HepG2 (cell line): Measurements from ENCODE around the gene DRC7. TPM values are rescaled to one million over a fixed set of nuclear protein-coding genes. Genes with fewer than 3 reads are reported as not detected.

Experiments
- ARID2 ChIP-seq: sonication (generic); formaldehyde crosslinking; IDR thresholded peaks from 2 replicates; pipeline ENCODE4 v1.8.1; 2022; ENCODE audit warnings: mild to moderate bottlenecking, missing genetic modification reagents, borderline replicate concordance
- CEBPG ChIP-seq: IDR thresholded peaks from 2 replicates; pipeline ENCODE4 v1.6.1; 2016
- ESRRA ChIP-seq: sonication (generic); formaldehyde crosslinking; IDR thresholded peaks from 2 replicates; pipeline ENCODE4 v1.5.1; 2020; ENCODE audit warnings: mild to moderate bottlenecking, low read depth, missing genetic modification reagents
- FOXA1 ChIP-seq, 2 experiments: fragments of 450-650 bp in 1 of 2; sonication (generic) in 1 of 2; formaldehyde crosslinking in 1 of 2; IDR thresholded peaks; 2 replicates each; pipeline versions ENCODE4 v1.4.0 to v1.6.1; 2016 to 2020; ENCODE audit warnings: missing genetic modification reagents in 1 of 2
- IRF1 ChIP-seq: sonication (generic); formaldehyde crosslinking; IDR thresholded peaks from 2 replicates; pipeline ENCODE4 v1.4.0; 2020; ENCODE audit warnings: low read depth, mild to moderate bottlenecking, missing genetic modification reagents
- KDM2A ChIP-seq: sonication (generic); formaldehyde crosslinking; IDR thresholded peaks from 2 replicates; pipeline ENCODE4 v1.4.0; 2020; ENCODE audit warnings: low read depth, missing genetic modification reagents, borderline replicate concordance
- LCORL ChIP-seq, 2 experiments: fragments of 450-650 bp in 1 of 2; sonication (generic) in 1 of 2; formaldehyde crosslinking in 1 of 2; IDR thresholded peaks; 2 replicates each; pipeline versions ENCODE4 v1.5.0 to v1.6.1; 2017 to 2020; ENCODE audit warnings: antibody characterized with exemption in 1 of 2, missing genetic modification reagents in 1 of 2
- NFATC3 ChIP-seq: sonication (generic); formaldehyde crosslinking; IDR thresholded peaks from 2 replicates; pipeline ENCODE4 v1.5.1; 2020; ENCODE audit warnings: mild to moderate bottlenecking, missing genetic modification reagents
- RORA ChIP-seq: sonication (generic); formaldehyde crosslinking; IDR thresholded peaks from 2 replicates; pipeline ENCODE4 v1.5.0; 2020; ENCODE audit warnings: mild to moderate bottlenecking, missing genetic modification reagents, moderate library complexity
- SAFB2 ChIP-seq: sonication (generic); formaldehyde crosslinking; IDR thresholded peaks from 2 replicates; pipeline ENCODE4 v1.5.1; 2020; ENCODE audit warnings: missing genetic modification reagents, low read depth, mild to moderate bottlenecking, borderline replicate concordance
- STAT5B ChIP-seq: sonication (generic); formaldehyde crosslinking; IDR thresholded peaks from 2 replicates; pipeline ENCODE4 v1.4.0; 2020; ENCODE audit warnings: missing genetic modification reagents
- TAF1 ChIP-seq: sonication (generic); formaldehyde crosslinking; IDR thresholded peaks from 2 replicates; pipeline ENCODE4 v1.4.0; 2020; ENCODE audit warnings: missing genetic modification reagents
- ZMYM2 ChIP-seq: sonication (generic); formaldehyde crosslinking; IDR thresholded peaks from 2 replicates; pipeline ENCODE4 v1.8.0; 2022; ENCODE audit warnings: mild to moderate bottlenecking, missing genetic modification reagents
- ZNF343 ChIP-seq: sonication (generic); formaldehyde crosslinking; IDR thresholded peaks from 2 replicates; pipeline ENCODE4 v1.4.0; 2020; ENCODE audit warnings: mild to moderate bottlenecking, missing genetic modification reagents
- ZNF367 ChIP-seq: sonication (generic); formaldehyde crosslinking; IDR thresholded peaks from 2 replicates; pipeline ENCODE4 v1.4.0; 2020; ENCODE audit warnings: missing genetic modification reagents, borderline replicate concordance
- ZNF44 ChIP-seq: sonication (generic); formaldehyde crosslinking; IDR thresholded peaks from 2 replicates; pipeline ENCODE4 v1.5.1; 2020; ENCODE audit warnings: mild to moderate bottlenecking, missing genetic modification reagents
- ZNF510 ChIP-seq: sonication (generic); formaldehyde crosslinking; IDR thresholded peaks from 2 replicates; pipeline ENCODE4 v1.4.0; 2020; ENCODE audit warnings: low read depth, mild to moderate bottlenecking, missing genetic modification reagents
- ZNF547 ChIP-seq: sonication (generic); formaldehyde crosslinking; IDR thresholded peaks from 2 replicates; pipeline ENCODE4 v1.5.1; 2020; ENCODE audit warnings: mild to moderate bottlenecking, missing genetic modification reagents
- ZNF563 ChIP-seq: sonication (generic); formaldehyde crosslinking; IDR thresholded peaks from 2 replicates; pipeline ENCODE4 v1.8.0; 2022; ENCODE audit warnings: mild to moderate bottlenecking, moderate library complexity, missing genetic modification reagents
- ZNF567 ChIP-seq: sonication (generic); formaldehyde crosslinking; IDR thresholded peaks from 2 replicates; pipeline ENCODE4 v1.8.1; 2023; ENCODE audit warnings: mild to moderate bottlenecking, missing genetic modification reagents, borderline replicate concordance
- ZNF75D ChIP-seq: sonication (generic); formaldehyde crosslinking; IDR thresholded peaks from 2 replicates; pipeline ENCODE4 v1.8.1; 2023; ENCODE audit warnings: missing genetic modification reagents, mild to moderate bottlenecking, borderline replicate concordance
- ZZZ3 ChIP-seq: sonication (generic); formaldehyde crosslinking; IDR thresholded peaks from 2 replicates; pipeline ENCODE4 v1.4.0; 2020; ENCODE audit warnings: missing genetic modification reagents, mild to moderate bottlenecking, borderline replicate concordance
- polyA plus RNA-seq, 8 experiments: library from polyadenylated mRNA; depleted of rRNA in 3 of 8; stranded (reverse) in 7 of 8; unstranded in 1 of 8; fragments of >200 nt; fragmentation: Illumina TruSeq in 4 of 8; extraction: Trizol in 4 of 8; gene quantifications; 2 replicates each; pipeline versions ENCODE4 v1.2.1 to v1.2.3, GENCODE V29; 2011 to 2016; ENCODE audit warnings: low read depth in 4 of 8, missing spikeins in 1 of 8, mixed read lengths in 1 of 8; ENCODE audit not compliant: insufficient read depth in 1 of 8
- total RNA-seq, 5 experiments: library from RNA; depleted of rRNA; stranded (reverse); fragments of >200 nt; fragmentation: Illumina TruSeq; extraction: Trizol; gene quantifications; 2 replicates each; pipeline ENCODE4 v1.2.3, GENCODE V29; 2016; ENCODE audit warnings: low read depth in 1 of 5
- TF ChIP-seq, protein P1 (sequence below): sonication (generic); formaldehyde crosslinking; IDR thresholded peaks from 2 replicates; pipeline ENCODE4; 2020; ENCODE audit warnings: missing genetic modification reagents, mild to moderate bottlenecking, borderline replicate concordance
- TF ChIP-seq, protein P2 (sequence below): fragments of 450-650 bp; IDR thresholded peaks from 2 replicates; pipeline ENCODE4 v1.6.1; 2016
- TF ChIP-seq, protein P3 (sequence below): sonication (generic); formaldehyde crosslinking; conservative IDR thresholded peaks from 2 replicates; pipeline ENCODE4 v1.8.1; 2023; ENCODE audit warnings: missing genetic modification reagents

DRC7 gene
- total and polyA plus RNA-seq, 2 of the 13 experiments (the other 11 are each of a cell fraction or from before 2014, with no cell fraction given) = 2.7 to 3.4 TPM

- TF ChIP-seq, protein P1, sequence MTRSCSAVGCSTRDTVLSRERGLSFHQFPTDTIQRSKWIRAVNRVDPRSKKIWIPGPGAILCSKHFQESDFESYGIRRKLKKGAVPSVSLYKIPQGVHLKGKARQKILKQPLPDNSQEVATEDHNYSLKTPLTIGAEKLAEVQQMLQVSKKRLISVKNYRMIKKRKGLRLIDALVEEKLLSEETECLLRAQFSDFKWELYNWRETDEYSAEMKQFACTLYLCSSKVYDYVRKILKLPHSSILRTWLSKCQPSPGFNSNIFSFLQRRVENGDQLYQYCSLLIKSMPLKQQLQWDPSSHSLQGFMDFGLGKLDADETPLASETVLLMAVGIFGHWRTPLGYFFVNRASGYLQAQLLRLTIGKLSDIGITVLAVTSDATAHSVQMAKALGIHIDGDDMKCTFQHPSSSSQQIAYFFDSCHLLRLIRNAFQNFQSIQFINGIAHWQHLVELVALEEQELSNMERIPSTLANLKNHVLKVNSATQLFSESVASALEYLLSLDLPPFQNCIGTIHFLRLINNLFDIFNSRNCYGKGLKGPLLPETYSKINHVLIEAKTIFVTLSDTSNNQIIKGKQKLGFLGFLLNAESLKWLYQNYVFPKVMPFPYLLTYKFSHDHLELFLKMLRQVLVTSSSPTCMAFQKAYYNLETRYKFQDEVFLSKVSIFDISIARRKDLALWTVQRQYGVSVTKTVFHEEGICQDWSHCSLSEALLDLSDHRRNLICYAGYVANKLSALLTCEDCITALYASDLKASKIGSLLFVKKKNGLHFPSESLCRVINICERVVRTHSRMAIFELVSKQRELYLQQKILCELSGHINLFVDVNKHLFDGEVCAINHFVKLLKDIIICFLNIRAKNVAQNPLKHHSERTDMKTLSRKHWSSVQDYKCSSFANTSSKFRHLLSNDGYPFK (CRISPR knock-in tag) = peak; percentile 47; the same call in 1 of the 2 replicates
- TF ChIP-seq FOXA1 (IDR thresholded peaks at IDR 0.05) (no peak), FOXA1 (CRISPR knock-in tag; IDR thresholded peaks at IDR 0.05) (no peak), ESRRA (no peak), ZZZ3 (no peak), CEBPG (CRISPR knock-in tag) (no peak; the same call in 1 of the 2 replicates), KDM2A (CRISPR knock-in tag) (peak; percentile 86), ZNF563 (CRISPR knock-in tag) (peak; percentile 31; the same call in 1 of the 2 replicates), ZNF75D (CRISPR knock-in tag) (no peak), STAT5B (CRISPR knock-in tag) (no peak), ZNF567 (CRISPR knock-in tag) (no peak), ZNF547 (CRISPR knock-in tag) (no peak), ARID2 (CRISPR knock-in tag) (no peak), ZNF343 (CRISPR knock-in tag) (no peak), IRF1 (CRISPR knock-in tag) (no peak), ZNF44 (CRISPR knock-in tag) (no peak), ZMYM2 (CRISPR knock-in tag) (no peak), TAF1 (CRISPR knock-in tag) (no peak), ZNF510 (CRISPR knock-in tag) (no peak), LCORL (IDR thresholded peaks at IDR 0.05) (no peak), LCORL (CRISPR knock-in tag; IDR thresholded peaks at IDR 0.05) (peak; percentile 85), NFATC3 (no peak), SAFB2 (CRISPR knock-in tag) (no peak), ZNF367 (CRISPR knock-in tag) (no peak), RORA (CRISPR knock-in tag) (no peak)
- TF ChIP-seq, protein P2, sequence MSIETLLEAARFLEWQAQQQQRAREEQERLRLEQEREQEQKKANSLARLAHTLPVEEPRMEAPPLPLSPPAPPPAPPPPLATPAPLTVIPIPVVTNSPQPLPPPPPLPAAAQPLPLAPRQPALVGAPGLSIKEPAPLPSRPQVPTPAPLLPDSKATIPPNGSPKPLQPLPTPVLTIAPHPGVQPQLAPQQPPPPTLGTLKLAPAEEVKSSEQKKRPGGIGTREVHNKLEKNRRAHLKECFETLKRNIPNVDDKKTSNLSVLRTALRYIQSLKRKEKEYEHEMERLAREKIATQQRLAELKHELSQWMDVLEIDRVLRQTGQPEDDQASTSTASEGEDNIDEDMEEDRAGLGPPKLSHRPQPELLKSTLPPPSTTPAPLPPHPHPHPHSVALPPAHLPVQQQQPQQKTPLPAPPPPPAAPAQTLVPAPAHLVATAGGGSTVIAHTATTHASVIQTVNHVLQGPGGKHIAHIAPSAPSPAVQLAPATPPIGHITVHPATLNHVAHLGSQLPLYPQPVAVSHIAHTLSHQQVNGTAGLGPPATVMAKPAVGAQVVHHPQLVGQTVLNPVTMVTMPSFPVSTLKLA = no peak
- TF ChIP-seq, protein P3, sequence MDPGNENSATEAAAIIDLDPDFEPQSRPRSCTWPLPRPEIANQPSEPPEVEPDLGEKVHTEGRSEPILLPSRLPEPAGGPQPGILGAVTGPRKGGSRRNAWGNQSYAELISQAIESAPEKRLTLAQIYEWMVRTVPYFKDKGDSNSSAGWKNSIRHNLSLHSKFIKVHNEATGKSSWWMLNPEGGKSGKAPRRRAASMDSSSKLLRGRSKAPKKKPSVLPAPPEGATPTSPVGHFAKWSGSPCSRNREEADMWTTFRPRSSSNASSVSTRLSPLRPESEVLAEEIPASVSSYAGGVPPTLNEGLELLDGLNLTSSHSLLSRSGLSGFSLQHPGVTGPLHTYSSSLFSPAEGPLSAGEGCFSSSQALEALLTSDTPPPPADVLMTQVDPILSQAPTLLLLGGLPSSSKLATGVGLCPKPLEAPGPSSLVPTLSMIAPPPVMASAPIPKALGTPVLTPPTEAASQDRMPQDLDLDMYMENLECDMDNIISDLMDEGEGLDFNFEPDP = no peak
These were observed 25.6 kb downstream of the DRC7 start (continued) for GRCh38 chr16:57720142-57720575.
